ENCODE data around the gene DHX29.

Gene DHX29

GRCh38 chr5:55232271-55232984, 75.1 kb downstream of the DHX29 start:
- no peak for TF ChIP-seq CTCF (IDR thresholded peaks at IDR 0.05; ENCODE audit: insufficient read depth, missing control alignments)
- no peak for DNase-seq (ENCODE audit: insufficient read length, low spot score)

GRCh38 chr5:55231919-55232270, 75.6 kb downstream of the DHX29 start:
- no peak for DNase-seq (ENCODE audit: insufficient read length, low spot score)
- no peak for TF ChIP-seq CTCF (IDR thresholded peaks at IDR 0.05; ENCODE audit: insufficient read depth, missing control alignments)
- no peak for FAIRE-seq

More at GRCh38 chr5:55232271-55232984, 75.1 kb downstream of the DHX29 start:
- FAIRE-seq = no peak

- no peak for FAIRE-seq
- no peak for TF ChIP-seq CTCF (IDR thresholded peaks at IDR 0.05; ENCODE audit: insufficient read depth, missing control alignments)
- no peak for DNase-seq (ENCODE audit: insufficient read length, low spot score)
Measured at GRCh38 chr5:55231029-55231918, 76.2 kb downstream of the DHX29 start.

- TF ChIP-seq CTCF (IDR thresholded peaks at IDR 0.05; ENCODE audit: insufficient read depth, missing control alignments) = no peak
- FAIRE-seq (no peak), DNase-seq (ENCODE audit: insufficient read length, low spot score) (no peak)
Measured at GRCh38 chr5:55230086-55230629, 77.3 kb downstream of the DHX29 start.

- no peak for FAIRE-seq
- DNase-seq (ENCODE audit: insufficient read length, low spot score) = no peak
- TF ChIP-seq CTCF (IDR thresholded peaks at IDR 0.05; ENCODE audit: insufficient read depth, missing control alignments) = no peak
Measured at GRCh38 chr5:55227664-55228430, 79.6 kb downstream of the DHX29 start.

- no peak for TF ChIP-seq CTCF (IDR thresholded peaks at IDR 0.05; ENCODE audit: insufficient read depth, missing control alignments)
- no peak for DNase-seq (ENCODE audit: insufficient read length, low spot score)
- no peak for FAIRE-seq
Measured at GRCh38 chr5:55226934-55227663, 80.4 kb downstream of the DHX29 start, which contains the start of gene MCIDAS. TSS of gene MCIDAS (minus strand) at chr5:55227315. CDS start at chr5:55227138, 177 bp downstream.
